SU-DHL-6 (cell line): ENCODE data around the gene SEPTIN10.

Experiments used
- H2AFZ ChIP-seq: fragments of 200-600 bp; sonication (generic); 2 replicates; pipeline ENCODE4 v1.6.1; 2014; ENCODE audit warnings: low read depth, mild to moderate bottlenecking, moderate library complexity, mixed read lengths, antibody characterized with exemption, low read length; ENCODE audit not compliant: severe bottlenecking
- H3F3A ChIP-seq: fragments of 200-600 bp; shearing (Covaris generic); 2 replicates; pipeline ENCODE4 v1.6.0; 2016; ENCODE audit warnings: antibody characterized with exemption, mild to moderate bottlenecking; ENCODE audit not compliant: insufficient read depth
- H3K27ac ChIP-seq: fragments of 200-600 bp; sonication (generic); 2 replicates; pipeline ENCODE4 v1.5.1; 2016; ENCODE audit warnings: low read depth, mild to moderate bottlenecking, low read length, moderate library complexity, mixed read lengths
- H3K27me3 ChIP-seq: fragments of 200-600 bp; sonication (generic), shearing (Covaris generic); 2 replicates; pipeline ENCODE4 v1.6.0; 2014; ENCODE audit warnings: mild to moderate bottlenecking, low read length
- H3K36me3 ChIP-seq: fragments of 200-600 bp; sonication (generic); 2 replicates; pipeline ENCODE4 v1.6.1; 2014; ENCODE audit warnings: mild to moderate bottlenecking, low read length, mixed read lengths
- H3K4me2 ChIP-seq: fragments of 300-600, 200-600 bp; shearing (Covaris generic), sonication (generic); 2 replicates; pipeline ENCODE4 v1.6.0; 2014; ENCODE audit warnings: low read length, low read depth, mild to moderate bottlenecking; ENCODE audit not compliant: poor library complexity, severe bottlenecking
- H3K4me3 ChIP-seq: fragments of 200-600 bp; sonication (generic); 2 replicates; pipeline ENCODE4 v1.5.1; 2014; ENCODE audit warnings: antibody characterized with exemption, low read length, mild to moderate bottlenecking, mixed read lengths; ENCODE audit not compliant: insufficient read depth, poor library complexity, severe bottlenecking
- H3K79me2 ChIP-seq: fragments of 200-600 bp; sonication (generic); 2 replicates; pipeline ENCODE4 v1.6.1; 2014; ENCODE audit warnings: mild to moderate bottlenecking, low read length, moderate library complexity; ENCODE audit not compliant: insufficient read depth
- H3K9ac ChIP-seq: fragments of 200-600 bp; sonication (generic); 2 replicates; pipeline ENCODE4 v1.7.0; 2014; ENCODE audit warnings: mild to moderate bottlenecking, low read length
- H3K9me2 ChIP-seq: fragments of 200-600 bp; sonication (generic); replicated peaks from 2 replicates; pipeline ENCODE4 v1.6.1; 2014; ENCODE audit warnings: low read length; ENCODE audit not compliant: insufficient read depth
- H3K9me3 ChIP-seq: fragments of 200-600 bp; sonication (generic); 2 replicates; pipeline ENCODE4 v1.6.1; 2014; ENCODE audit warnings: low read length, mixed read lengths; ENCODE audit not compliant: insufficient read depth
- H4K20me1 ChIP-seq: fragments of 200-600 bp; sonication (generic); 2 replicates; pipeline ENCODE4 v1.6.1; 2014; ENCODE audit warnings: low read depth, mild to moderate bottlenecking, antibody characterized with exemption, low read length, moderate library complexity, mixed read lengths
- EZH2phosphoT487 ChIP-seq: fragments of 200-600 bp; sonication (generic), shearing (Covaris generic); conservative IDR thresholded peaks from 2 replicates; pipeline ENCODE4 v1.6.1; 2018; ENCODE audit warnings: mild to moderate bottlenecking, antibody characterized with exemption, low read length, moderate library complexity, mixed read lengths
- TF ChIP-seq, protein P1 (sequence below): fragments of 200-600 bp; sonication (generic); IDR thresholded peaks from one replicate; pipeline ENCODE4 v1.5.1; 2017; ENCODE audit warnings: antibody characterized with exemption, mild to moderate bottlenecking, low read length, moderate library complexity; ENCODE audit not compliant: insufficient read depth, poor library complexity, severe bottlenecking

The SEPTIN10 gene

DNA sequence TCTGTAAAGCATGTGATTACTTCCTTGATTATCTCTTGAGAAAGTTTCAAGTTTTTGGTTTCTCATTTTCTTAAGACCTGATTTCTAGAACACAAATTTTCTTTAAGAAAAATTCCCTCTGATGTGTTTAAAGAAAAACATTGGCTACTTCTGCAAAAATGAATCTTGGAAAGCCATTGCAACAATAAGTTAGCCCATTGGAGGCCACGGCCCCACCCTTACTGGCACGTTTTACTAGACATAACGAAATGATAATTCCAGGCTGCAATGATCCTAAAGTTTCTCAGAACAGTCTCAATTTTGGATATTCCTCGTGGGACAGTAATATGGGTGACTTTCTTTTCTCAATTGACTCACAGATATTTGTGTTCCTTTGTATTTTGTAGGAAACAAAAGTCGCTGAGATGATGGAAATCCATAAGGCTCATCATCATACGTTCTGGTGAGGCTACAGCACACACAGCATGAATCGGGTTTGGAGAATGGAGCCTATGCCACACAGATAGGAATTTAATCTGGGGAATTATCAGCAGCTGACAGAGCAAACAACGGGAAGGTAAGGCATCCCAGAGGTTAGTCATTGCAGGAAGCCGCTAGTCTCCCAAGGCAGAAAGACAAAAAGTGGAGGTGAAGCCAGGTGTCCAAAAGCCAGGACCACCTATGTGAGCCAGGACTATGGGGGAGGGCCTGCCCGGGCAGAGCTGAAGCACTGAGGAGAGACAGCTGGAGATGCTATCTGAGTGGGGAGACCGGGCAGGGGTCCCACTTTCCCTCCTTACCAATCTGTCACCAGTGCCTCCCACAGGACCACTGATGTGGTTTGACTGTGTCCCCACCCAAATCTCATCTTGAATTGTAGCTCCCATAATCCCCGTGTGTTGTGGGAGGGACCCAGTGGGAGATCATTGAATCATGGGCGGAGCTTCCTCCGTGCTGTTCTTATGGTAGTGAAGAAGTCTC, 36.2 kb upstream of the SEPTIN10 start:
- Histone ChIP-seq H4K20me1 (no peaks in the 10 kb centered on the region), H3K79me2 (no peaks in the 10 kb centered on the region), H3K9me3 (no peaks in the 10 kb centered on the region), H3K9me2 (no peaks in the 10 kb centered on the region), H3K9ac (no peak overlapping the region), H3F3A (no peaks in the 10 kb centered on the region), H3K27ac (no peak overlapping the region), H3K4me2 (no peak overlapping the region), H2AFZ (no peak overlapping the region), H3K36me3 (no peaks in the 10 kb centered on the region), H3K27me3 (no peaks in the 10 kb centered on the region), H3K4me3 (no peak overlapping the region)
- TF ChIP-seq, protein P1, sequence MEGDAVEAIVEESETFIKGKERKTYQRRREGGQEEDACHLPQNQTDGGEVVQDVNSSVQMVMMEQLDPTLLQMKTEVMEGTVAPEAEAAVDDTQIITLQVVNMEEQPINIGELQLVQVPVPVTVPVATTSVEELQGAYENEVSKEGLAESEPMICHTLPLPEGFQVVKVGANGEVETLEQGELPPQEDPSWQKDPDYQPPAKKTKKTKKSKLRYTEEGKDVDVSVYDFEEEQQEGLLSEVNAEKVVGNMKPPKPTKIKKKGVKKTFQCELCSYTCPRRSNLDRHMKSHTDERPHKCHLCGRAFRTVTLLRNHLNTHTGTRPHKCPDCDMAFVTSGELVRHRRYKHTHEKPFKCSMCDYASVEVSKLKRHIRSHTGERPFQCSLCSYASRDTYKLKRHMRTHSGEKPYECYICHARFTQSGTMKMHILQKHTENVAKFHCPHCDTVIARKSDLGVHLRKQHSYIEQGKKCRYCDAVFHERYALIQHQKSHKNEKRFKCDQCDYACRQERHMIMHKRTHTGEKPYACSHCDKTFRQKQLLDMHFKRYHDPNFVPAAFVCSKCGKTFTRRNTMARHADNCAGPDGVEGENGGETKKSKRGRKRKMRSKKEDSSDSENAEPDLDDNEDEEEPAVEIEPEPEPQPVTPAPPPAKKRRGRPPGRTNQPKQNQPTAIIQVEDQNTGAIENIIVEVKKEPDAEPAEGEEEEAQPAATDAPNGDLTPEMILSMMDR, result no peak
- no peak for TF ChIP-seq EZH2phosphoT487

DNA sequence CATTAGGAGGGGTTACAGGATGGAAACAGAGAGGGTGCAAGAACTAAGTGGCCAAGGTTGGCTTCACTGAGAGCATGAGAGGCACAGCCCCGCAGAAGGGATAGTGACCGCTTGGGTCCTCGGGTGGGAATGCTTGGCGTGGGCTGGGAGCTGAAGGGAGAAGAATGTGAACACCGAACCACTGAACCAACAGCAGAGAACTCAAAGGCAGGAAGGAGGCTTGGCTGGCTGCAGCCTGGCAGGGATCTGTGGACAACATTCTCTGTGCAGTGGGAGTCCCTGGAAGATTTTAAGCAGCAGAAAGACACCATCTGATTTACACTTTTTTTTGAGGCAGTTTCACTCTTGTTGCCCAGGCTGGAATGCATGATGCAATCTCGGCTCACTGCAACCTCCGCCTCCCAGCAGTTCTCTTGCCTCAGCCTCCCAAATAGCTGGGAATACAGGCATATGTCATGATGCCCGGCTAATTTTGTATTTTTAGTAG, 34.3 kb upstream of the SEPTIN10 start:
- no peak overlapping the region for H3K9ac ChIP-seq
- H3K9me3 ChIP-seq, result no peaks in the 10 kb centered on the region
- H3K4me3 ChIP-seq, result no peak overlapping the region
- H3K9me2 ChIP-seq, result no peaks in the 10 kb centered on the region
- no peaks in the 10 kb centered on the region for H3F3A ChIP-seq
- H3K79me2 ChIP-seq, result no peaks in the 10 kb centered on the region
- H3K36me3 ChIP-seq, result no peaks in the 10 kb centered on the region
- H3K27ac ChIP-seq, result no peak overlapping the region
- no peaks in the 10 kb centered on the region for H3K27me3 ChIP-seq
- H3K4me2 ChIP-seq, result no peak overlapping the region
- H2AFZ ChIP-seq, result no peak overlapping the region
- H4K20me1 ChIP-seq, result no peaks in the 10 kb centered on the region
- TF ChIP-seq, protein P1, result no peak
- TF ChIP-seq EZH2phosphoT487, result no peak

DNA sequence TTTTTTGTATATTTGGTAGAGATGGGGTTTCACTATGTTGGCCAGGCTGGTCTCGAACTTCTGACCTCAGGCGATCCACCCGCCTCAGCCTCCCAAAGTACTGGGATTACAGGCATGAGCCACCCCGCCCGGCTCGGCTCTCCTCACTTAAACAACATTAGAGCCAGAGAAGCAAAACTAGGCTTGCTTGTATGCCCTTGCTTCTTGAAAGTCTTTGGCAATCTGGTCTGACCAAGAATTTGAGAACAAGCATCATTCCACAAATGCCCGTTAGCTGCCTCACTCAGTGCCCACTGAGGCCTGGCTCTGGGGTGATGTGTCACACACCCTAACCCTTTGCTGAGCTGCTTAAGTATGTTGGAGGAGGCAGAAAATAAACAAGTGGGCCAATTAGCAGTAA, 33.9 kb upstream of the SEPTIN10 start:
- no peaks in the 10 kb centered on the region for H3F3A ChIP-seq
- no peak overlapping the region for H3K9ac ChIP-seq
- no peaks in the 10 kb centered on the region for H3K36me3 ChIP-seq
- H3K27me3 ChIP-seq, result no peaks in the 10 kb centered on the region
- no peaks in the 10 kb centered on the region for H3K9me3 ChIP-seq
- no peak overlapping the region for H2AFZ ChIP-seq
- H3K4me3 ChIP-seq, result no peak overlapping the region
- no peaks in the 10 kb centered on the region for H3K9me2 ChIP-seq
- no peak overlapping the region for H3K4me2 ChIP-seq
- H3K79me2 ChIP-seq, result no peaks in the 10 kb centered on the region
- H3K27ac ChIP-seq, result no peak overlapping the region
- TF ChIP-seq EZH2phosphoT487, result no peak
- TF ChIP-seq, protein P1, result no peak
- no peaks in the 10 kb centered on the region for H4K20me1 ChIP-seq
